GM12875 (cell line): ENCODE data around the gene PMPCA.

Source experiments
- H3K4me3 ChIP-seq: one replicate; pipeline ENCODE4 v1.5.1; 2011; ENCODE audit warnings: low read depth, low read length, control low read depth
- CTCF ChIP-seq: IDR thresholded peaks from 2 replicates; pipeline ENCODE4 v1.5.1; 2011; ENCODE audit warnings: low read depth, mild to moderate bottlenecking, control low read depth, inconsistent platforms, low read length, moderate library complexity, borderline replicate concordance; ENCODE audit not compliant: insufficient read depth

PMPCA gene

GRCh38 chr9:136379891-136380290 is 30.6 kb upstream of the PMPCA start:
- no peak for TF ChIP-seq CTCF
- no peak overlapping the region for H3K4me3 ChIP-seq

GRCh38 chr9:136380381-136380780 is 30.1 kb upstream of the PMPCA start:
- no peak for TF ChIP-seq CTCF
- no peak overlapping the region for H3K4me3 ChIP-seq

GRCh38 chr9:136381311-136381710 is 29.1 kb upstream of the PMPCA start:
- TF ChIP-seq CTCF: no peak
- no peak overlapping the region for H3K4me3 ChIP-seq

- no peak overlapping the region for H3K4me3 ChIP-seq
- no peak for TF ChIP-seq CTCF
These were observed 28.4 kb upstream of the PMPCA start for GRCh38 chr9:136381966-136382513.

GRCh38 chr9:136383436-136383835 is 27.0 kb upstream of the PMPCA start:
- H3K4me3 ChIP-seq: no peak overlapping the region
- TF ChIP-seq CTCF: no peak

GRCh38 chr9:136385015-136385414 is 25.4 kb upstream of the PMPCA start:
- no peak overlapping the region for H3K4me3 ChIP-seq
- TF ChIP-seq CTCF: no peak

GRCh38 chr9:136386018-136386417 is 24.4 kb upstream of the PMPCA start:
- H3K4me3 ChIP-seq: no peak overlapping the region
- TF ChIP-seq CTCF: no peak
